SK-N-MC (cell line): Measurements from ENCODE around the gene MACF1.

Experiments
- DNase-seq: peaks from one replicate; pipeline ENCODE4 v3.0.0-alpha.2; 2011; ENCODE audit warnings: low read depth, low spot score
- H3K27ac ChIP-seq: fragments of 200-600 bp; sonication (generic); 2 replicates; pipeline ENCODE4 v1.5.1; 2016; ENCODE audit warnings: mixed run types
- H3K36me3 ChIP-seq: fragments of 200-600 bp; sonication (generic); 2 replicates; pipeline ENCODE4 v1.6.1; 2017; ENCODE audit warnings: antibody characterized with exemption, low read length, mixed read lengths; ENCODE audit not compliant: insufficient read depth
- H3K4me3 ChIP-seq: fragments of 200-600 bp; sonication (generic); 2 replicates; pipeline ENCODE4 v1.5.1; 2016
- H3K9ac ChIP-seq: fragments of 200-600 bp; sonication (generic); 2 replicates; pipeline ENCODE4 v1.8.0; 2017; ENCODE audit warnings: mixed run types, mixed read lengths; ENCODE audit not compliant: insufficient read length
- H3K9me3 ChIP-seq: fragments of 200-600 bp; sonication (generic); 2 replicates; pipeline ENCODE4 v1.6.1; 2017; ENCODE audit warnings: low read depth, mild to moderate bottlenecking, antibody characterized with exemption, low read length, moderate library complexity, mixed read lengths
- EZH2 ChIP-seq: fragments of 200-600 bp; sonication (generic); IDR thresholded peaks from one replicate; pipeline ENCODE4 v1.6.1; 2017; ENCODE audit warnings: antibody characterized with exemption
- FOXP2 ChIP-seq: optimal IDR thresholded peaks from 2 replicates; pipeline ENCODE3; 2011; ENCODE audit warnings: mild to moderate bottlenecking, moderate library complexity; ENCODE audit not compliant: insufficient read depth; ENCODE audit errors: extremely low read length, control extremely low read depth
- POLR2AphosphoS5 ChIP-seq: IDR thresholded peaks from 2 replicates; pipeline ENCODE4 v1.6.1; 2012; ENCODE audit warnings: mild to moderate bottlenecking, low read depth, low read length, borderline replicate concordance

Gene MACF1

DNA sequence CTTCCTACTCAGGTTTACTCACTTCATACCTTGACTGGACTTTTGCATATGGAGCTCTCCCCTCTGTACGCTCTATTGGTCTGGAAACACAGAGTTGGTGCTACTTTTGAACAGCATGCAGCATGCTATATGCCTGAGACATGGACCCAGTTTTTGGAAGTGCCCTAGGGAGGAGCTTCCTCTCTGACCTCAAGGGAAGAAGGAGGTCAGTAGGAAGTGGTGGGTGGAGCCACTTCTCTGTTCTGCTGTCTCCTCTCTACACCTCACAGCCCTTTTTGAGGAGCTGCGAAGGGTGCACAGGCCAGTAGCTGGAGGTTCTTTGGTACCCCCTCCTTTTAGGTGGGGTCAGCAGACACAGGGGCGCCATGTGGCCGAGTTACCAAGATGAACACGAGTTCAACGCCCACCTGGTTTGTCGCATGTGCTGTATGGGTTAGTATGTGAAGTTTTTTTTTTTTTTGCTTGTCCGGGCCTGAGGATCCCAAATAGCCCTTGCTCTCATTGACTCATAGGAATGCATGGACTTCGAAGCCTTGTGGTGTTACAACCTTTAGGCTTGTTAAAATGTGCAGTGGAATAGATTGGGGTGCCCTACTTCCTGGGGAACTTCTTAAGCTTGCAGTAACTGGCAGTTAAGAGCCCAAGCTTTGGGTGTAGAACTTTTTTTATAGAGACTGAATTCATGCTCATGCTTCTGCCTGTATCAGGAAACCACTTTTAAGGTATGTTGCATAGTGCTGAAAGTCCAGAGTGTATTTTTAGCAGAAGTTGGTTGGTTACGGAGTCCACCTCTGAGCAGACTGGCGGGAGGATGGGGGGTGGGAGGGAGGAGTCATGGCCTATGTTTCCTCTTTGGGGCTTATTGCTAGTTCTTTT lies 10.7 kb downstream of the MACF1 start:
- no peak overlapping the region for H3K4me3 ChIP-seq
- no peak overlapping the region for H3K9ac ChIP-seq
- DNase-seq, result no peak
- H3K36me3 ChIP-seq, result no peaks in the 10 kb centered on the region
- no peak overlapping the region for H3K27ac ChIP-seq
- TF ChIP-seq EZH2, result no peak
- no peak for TF ChIP-seq FOXP2
- no peak for TF ChIP-seq POLR2AphosphoS5
- no peaks in the 10 kb centered on the region for H3K9me3 ChIP-seq

- no peak overlapping the region for H3K9ac ChIP-seq
- no peaks in the 10 kb centered on the region for H3K9me3 ChIP-seq
- no peak for DNase-seq
- H3K36me3 ChIP-seq, result no peaks in the 10 kb centered on the region
- TF ChIP-seq EZH2 (no peak), FOXP2 (no peak), POLR2AphosphoS5 (no peak)
- H3K4me3 ChIP-seq, result no peak overlapping the region
- H3K27ac ChIP-seq, result no peak overlapping the region
These were observed 12.3 kb downstream of the MACF1 start for GRCh38 chr1:39216771-39217170.

DNA sequence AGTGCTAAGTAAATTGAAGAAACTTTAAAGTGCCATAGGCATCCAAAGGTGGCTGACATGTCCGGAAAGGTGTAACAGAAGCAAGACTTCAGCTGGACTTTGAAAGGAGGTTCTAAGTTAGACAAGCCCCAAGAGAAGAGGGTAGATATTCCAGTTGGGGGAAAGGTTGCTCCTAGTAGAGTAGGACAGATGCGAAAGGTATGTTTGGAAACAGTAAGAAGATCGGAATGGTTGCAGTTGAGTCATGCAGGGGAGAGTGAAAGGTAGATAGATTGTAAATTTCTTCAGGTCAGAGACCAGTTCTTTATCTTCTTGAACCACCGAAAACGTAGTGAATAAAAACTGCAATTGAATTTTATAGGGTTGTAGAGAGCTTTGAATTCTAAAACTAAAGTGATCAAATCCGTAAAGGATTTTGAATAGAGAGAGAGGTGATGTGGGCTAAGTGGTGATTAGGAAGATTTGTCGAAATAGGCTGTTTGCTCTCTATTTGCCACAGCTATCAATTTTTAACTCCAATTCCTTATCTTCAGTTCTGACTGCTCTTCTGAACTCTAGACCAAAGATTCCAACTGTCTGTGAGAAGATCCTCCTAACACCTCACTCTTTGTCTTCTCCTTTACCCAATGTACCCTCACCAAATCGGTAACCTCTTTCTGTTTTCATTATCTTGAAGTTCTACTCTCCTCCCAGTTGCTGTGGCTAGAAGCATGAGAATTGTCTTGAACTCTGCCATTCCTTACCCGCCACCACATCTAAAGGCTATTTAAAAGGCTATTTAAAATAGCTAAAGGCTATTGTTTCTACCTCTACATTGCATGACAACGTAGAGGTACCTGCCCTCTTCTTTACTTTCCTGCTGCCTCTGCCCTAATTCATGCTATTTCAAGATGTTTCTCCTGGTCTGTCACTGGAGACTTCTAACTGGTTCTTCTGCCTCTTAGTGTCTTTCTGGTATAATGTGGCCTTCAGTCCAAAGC lies 16.7 kb downstream of the MACF1 start:
- no peaks in the 10 kb centered on the region for H3K36me3 ChIP-seq
- H3K27ac ChIP-seq, result no peak overlapping the region
- H3K9me3 ChIP-seq, result no peaks in the 10 kb centered on the region
- no peak overlapping the region for H3K9ac ChIP-seq
- TF ChIP-seq FOXP2 (no peak), EZH2 (no peak), POLR2AphosphoS5 (no peak)
- no peak for DNase-seq
- no peak overlapping the region for H3K4me3 ChIP-seq

DNA sequence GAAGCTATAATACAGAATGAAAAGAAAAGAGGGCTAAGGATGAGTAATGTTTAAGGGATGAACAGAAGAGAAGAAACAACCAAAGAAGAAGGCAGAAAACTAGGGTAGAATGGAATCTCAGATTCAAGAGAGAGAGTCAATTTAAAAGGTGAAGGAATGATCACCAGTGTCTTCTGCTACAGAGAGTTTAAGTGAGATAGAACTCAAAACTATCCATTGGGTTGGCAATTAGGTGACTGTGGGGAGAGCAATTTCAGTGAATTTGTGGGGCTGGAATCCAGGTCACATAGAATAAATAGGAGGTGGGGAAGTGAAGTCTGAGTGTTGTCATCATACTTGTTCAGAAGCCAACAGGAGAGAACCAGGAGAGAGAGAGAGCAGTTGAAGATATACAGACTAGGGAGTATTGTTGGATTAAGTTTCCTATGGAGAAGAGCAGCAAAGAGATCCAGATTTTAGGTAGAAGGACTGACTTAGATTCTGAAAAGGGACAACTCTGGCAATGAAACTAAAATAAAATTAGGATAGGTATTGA lies 19.9 kb downstream of the MACF1 start:
- no peaks in the 10 kb centered on the region for H3K9me3 ChIP-seq
- no peak overlapping the region for H3K9ac ChIP-seq
- no peak for DNase-seq
- H3K4me3 ChIP-seq, result no peak overlapping the region
- no peak overlapping the region for H3K27ac ChIP-seq
- TF ChIP-seq FOXP2 (no peak), EZH2 (no peak), POLR2AphosphoS5 (no peak)
- no peaks in the 10 kb centered on the region for H3K36me3 ChIP-seq

GRCh38 chr1:39226836-39227235 lies 22.3 kb downstream of the MACF1 start:
- no peak overlapping the region for H3K9ac ChIP-seq
- TF ChIP-seq POLR2AphosphoS5, result no peak
- no peak for TF ChIP-seq FOXP2
- no peak for TF ChIP-seq EZH2
- H3K9me3 ChIP-seq, result no peaks in the 10 kb centered on the region
- H3K27ac ChIP-seq, result no peak overlapping the region
- DNase-seq, result no peak
- no peaks in the 10 kb centered on the region for H3K36me3 ChIP-seq
- H3K4me3 ChIP-seq, result no peak overlapping the region

DNA sequence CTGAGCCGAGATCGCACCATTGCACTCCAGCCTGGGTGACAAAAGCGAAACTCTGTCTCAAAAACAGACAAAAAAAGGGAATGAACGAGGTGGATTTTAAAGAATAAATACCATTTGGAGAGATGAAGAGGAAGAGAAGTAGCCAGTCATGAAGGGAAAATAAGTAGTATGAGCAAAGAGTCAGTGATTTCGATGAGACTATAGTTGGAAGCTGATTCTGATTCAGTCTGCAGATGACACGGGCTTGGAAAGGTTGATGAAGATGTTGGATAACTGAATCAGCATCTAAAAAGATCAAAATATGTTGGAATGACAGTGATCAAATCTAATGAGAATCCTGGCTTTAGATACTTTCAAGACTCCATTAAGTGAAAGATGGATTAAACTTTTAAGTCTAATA lies 23.8 kb downstream of the MACF1 start:
- H3K9me3 ChIP-seq, result no peaks in the 10 kb centered on the region
- H3K4me3 ChIP-seq, result no peak overlapping the region
- no peak for DNase-seq
- no peaks in the 10 kb centered on the region for H3K36me3 ChIP-seq
- no peak for TF ChIP-seq EZH2
- TF ChIP-seq POLR2AphosphoS5, result no peak
- TF ChIP-seq FOXP2, result no peak
- H3K9ac ChIP-seq, result no peak overlapping the region
- H3K27ac ChIP-seq, result no peak overlapping the region

- Histone ChIP-seq H3K9me3 (no peaks in the 10 kb centered on the region), H3K36me3 (no peaks in the 10 kb centered on the region), H3K4me3 (no peak overlapping the region), H3K9ac (no peak overlapping the region), H3K27ac (no peak overlapping the region)
- no peak for TF ChIP-seq FOXP2
- no peak for TF ChIP-seq EZH2
- no peak for TF ChIP-seq POLR2AphosphoS5
- no peak for DNase-seq
These were observed 25.0 kb downstream of the MACF1 start for GRCh38 chr1:39229504-39229903.

DNA sequence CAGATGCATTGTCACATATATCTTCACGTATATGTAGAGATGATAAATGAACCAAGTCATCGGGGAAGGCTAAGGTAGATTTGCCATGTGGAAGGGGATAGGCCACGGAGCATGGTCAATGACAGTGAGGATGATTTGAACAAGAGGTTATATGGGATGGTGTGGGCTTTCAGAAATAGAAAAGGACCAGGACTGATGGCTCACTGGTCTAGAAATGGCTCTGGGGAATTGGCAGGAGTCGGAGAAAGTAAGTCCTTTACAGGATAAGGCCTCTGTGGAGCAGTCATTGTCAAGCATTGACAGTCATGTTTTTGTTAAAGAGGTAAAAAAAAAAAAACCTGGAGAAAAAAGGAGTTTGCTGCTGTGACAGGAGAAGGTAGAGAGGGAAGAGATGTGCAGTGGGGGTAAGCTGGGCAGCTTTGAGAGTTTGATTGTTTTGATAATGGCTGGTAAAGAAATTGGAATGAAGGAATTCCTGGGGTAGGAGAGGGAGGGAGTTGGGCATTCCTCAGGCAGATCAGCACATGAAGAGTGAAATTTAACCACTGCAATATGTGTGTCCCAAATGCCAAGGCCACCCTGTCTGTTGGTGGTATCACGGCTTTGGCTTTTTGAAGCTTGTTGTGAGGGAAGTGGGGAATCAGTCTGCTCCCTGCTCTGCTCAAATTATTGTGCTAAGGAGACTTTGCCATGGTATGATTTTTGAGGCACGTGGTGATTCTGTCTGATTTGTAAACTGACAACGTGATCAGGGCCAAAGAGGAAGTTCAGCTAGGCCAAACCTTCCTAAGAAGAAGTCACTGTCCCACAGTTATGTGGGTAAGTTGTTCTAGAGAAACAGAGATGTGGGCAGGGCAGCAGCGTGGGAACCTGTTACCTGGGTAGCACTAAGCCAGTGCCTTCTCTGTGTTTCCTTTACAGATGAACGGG lies 26.0 kb downstream of the MACF1 start:
- Histone ChIP-seq H3K4me3 (no peak overlapping the region), H3K9me3 (no peaks in the 10 kb centered on the region), H3K36me3 (no peaks in the 10 kb centered on the region), H3K9ac (no peak overlapping the region), H3K27ac (no peak overlapping the region)
- no peak for DNase-seq
- TF ChIP-seq FOXP2 (no peak), POLR2AphosphoS5 (no peak), EZH2 (no peak)
